CD4-positive, alpha-beta T cell treated with Interferon alpha-2 for 1 hour (primary cell): ENCODE measurements around the gene SLC38A3.
A peak's percentile ranks its signal among the peaks of the same experiment; 100 is the strongest.
"Not testable (repeated sequence)": the region's sequence is repeated elsewhere in the genome, so short reads cannot be mapped to it uniquely, and the experiment has no call there.

Experiments used
- DNase-seq, 2 donors: peaks; one replicate each; pipeline ENCODE4 v3.0.0-alpha.2; 2020 to 2022

The SLC38A3 gene

DNA sequence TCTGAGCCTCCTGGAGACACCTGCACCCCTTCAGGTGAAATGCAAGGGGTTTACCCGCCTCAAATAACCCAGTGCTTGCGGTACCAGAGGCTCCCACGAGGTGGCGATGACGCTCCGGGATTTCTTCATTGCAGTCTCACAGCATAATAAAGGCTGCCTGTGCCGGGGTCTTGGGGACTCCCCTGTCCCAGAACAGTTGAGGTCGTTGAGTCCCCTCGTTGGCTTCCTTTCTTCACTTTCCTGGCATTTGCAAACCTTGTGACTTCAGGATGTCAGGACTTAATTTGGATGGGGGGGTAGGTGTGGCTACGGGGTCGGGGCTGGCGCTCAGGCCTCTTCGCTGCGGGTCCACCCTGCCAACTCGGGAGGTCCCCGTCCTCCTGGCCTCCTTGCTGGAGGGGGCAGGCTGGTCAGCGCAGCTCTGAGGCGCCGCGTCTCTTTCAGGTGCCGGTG is 12.4 kb upstream of the SLC38A3 start:
- peak; percentile 81 to 87 for DNase-seq

DNA sequence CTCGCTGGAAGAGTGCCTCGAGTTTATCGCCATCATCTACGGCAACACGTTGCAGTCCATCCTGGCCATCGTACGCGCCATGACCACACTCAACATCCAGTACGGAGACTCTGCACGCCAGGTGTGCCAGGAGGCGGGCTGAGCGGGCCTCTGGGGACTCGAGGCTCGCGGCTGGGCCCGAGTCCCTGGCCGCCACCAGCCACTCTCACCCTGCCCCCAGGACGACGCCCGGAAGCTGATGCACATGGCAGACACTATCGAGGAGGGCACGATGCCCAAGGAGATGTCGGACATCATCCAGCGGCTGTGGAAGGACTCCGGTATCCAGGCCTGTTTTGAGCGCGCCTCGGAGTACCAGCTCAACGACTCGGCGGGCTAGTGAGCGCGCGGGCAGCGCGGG is 11.8 kb upstream of the SLC38A3 start:
- no peak for DNase-seq

DNA sequence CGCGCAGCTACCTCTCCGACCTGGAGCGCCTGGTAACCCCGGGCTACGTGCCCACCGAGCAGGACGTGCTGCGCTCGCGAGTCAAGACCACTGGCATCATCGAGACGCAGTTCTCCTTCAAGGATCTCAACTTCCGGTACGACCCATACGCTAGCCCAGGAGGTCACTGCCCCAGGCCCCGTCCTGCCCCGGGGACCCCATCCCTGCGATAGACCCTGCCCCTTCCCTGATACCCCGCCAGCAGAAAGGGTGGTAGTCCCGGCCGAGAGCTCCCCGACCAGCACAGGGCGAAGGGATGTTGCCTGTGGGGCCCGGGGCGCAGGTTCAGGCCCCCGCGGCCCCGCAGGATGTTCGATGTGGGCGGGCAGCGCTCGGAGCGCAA is 11.3 kb upstream of the SLC38A3 start:
- no peak for DNase-seq

DNA sequence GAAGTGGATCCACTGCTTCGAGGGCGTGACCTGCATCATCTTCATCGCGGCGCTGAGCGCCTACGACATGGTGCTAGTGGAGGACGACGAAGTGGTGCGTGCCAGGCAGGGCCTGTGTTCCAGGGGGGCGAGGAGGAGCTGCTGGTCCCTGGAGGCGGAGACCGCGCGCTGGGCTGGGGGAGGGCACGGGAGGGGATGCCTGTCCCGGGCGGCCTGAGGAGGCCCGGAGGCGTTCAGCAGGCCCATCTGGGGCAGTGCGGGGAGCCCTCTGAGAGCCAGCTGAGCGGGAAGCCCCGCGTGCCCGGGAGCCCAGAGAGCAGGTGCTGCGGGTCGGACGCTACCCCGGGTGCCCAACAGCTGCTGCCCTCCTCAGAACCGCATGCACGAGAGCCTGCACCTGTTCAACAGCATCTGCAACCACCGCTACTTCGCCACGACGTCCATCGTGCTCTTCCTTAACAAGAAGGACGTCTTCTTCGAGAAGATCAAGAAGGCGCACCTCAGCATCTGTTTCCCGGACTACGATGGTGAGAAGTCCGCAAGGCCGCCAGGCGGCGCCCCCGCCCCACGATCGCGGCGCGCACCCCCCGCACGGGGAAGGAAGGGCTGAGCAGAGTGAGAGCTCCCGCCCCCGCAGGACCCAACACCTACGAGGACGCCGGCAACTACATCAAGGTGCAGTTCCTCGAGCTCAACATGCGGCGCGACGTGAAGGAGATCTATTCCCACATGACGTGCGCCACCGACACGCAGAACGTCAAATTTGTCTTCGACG is 10.8 kb upstream of the SLC38A3 start:
- peak; percentile 85 to 89 for DNase-seq

DNA sequence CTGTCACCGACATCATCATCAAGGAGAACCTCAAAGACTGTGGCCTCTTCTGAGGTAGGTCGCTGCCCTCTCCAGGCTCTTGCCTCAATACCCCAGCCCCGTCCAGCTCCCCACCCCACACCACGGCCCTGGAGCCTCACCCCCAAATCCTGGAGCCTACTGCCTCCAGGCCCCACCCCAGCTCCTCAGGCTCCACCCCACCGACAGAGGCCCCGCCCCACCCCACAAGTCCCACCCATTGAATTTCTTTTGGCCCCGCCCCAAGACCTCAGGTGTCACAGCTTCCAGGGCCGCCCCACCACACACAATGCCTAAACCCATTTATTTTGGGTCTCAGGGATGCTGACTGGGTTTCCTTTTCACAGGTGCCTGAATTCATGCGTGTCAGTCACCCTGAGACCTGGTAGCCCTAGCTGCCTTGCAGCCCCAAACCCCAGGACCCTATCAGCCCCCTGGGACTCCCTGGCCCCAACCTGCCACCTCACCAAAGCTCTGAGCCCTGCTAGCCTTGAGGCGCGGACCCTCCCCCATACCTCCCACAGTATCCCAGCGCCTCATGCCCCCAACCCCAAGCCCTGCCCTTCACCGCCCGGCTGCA is 10.1 kb upstream of the SLC38A3 start:
- peak in 1 of 2 donors; percentile 59 for DNase-seq

DNA sequence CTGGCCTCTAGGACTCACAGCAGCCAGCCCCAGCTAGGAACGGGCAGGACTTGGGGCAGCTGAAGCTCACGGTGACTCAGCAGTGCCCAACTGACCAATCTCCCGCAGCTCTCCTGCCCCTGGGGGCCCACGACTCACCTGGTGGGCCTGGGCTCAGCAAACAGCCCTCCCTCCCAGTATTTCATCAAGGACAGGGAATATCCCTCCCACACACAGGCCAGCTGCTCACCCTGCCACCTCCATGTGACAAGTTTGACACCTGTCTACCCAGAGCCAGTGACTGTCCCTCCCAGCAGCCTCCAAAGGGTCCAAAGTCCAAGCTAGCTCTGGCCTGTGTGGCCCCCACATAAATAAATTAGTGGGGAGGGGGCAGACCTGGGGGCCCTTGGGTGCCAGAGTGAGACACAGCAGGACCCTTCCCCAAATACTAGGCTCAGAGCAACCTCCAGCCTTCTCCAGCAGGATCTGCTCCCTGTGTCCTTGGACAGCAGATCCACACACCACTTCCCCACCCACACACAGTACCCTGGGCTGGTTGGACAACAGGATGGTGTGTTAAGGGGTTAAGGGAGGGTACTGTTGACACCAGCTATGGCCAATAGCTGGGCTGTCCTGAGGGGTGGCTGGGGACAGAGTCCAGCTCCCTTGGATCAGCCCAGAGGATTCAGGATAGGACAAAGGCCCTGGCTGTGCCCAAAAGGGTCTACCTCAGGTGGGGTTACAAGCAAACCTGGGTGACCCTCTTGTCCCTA is 9.4 kb upstream of the SLC38A3 start:
- DNase-seq, result no peak

DNA sequence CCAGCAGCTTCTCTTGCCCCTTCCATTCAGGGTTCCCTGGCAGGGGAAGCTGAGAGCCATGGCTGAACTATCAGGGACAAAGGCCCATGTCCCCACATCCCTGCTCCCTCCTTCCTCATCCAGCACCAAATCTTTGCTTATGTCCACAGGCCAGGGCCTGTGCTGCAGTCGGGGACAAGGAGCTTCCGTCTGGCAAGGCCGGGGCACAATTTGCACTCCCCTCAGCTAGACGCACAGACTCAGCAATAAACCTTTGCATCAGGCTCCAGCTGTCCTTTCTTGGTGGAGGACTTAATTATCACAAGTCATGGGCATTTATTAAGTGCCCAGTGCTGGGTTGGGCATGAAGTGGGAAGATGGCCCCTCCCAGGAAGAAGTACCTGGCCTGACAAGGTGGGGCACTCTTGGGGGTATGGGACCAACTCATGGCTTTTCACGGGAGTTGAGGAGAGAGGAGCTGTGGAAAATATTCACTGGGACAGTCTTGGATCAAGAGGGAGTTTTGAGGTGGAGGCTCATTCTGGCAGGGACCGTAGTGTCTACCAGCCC is 8.7 kb upstream of the SLC38A3 start:
- no peak for DNase-seq

DNA sequence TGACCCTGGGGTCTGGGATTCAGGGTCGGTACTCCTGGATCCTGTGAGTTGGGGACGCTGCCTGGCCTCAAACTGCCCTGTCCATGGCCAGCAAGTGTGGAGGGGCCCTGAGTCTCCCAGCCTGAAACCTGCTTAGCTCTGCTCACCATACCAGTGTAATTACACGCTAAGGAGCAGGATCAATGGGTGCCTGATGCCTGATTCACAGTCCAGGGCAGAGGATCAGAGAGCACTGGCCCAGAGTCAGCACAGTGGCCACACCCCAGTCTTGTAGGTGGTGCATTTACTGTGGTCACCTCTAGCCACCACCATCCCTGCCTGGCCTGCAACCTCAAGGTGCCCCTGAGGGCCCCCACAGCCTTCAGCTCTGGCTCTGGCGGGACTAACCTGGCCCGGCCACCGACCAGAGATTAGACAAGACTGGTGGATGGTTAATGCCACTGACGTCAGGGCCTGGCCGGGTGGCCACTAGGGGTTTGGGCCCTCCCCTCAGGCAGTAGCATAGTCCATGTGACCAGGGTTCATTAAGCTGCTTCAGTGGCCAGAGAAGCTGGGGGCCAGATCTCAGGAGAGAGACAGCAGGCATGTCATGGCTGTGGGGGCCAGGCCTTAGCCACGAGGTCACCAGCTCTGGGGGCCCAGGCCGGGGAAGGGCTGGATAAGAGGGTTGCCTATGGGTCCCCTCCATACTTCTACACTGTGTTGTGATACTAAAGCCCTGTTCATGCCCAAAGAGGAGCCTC is 3.3 kb upstream of the SLC38A3 start:
- no peak for DNase-seq

DNA sequence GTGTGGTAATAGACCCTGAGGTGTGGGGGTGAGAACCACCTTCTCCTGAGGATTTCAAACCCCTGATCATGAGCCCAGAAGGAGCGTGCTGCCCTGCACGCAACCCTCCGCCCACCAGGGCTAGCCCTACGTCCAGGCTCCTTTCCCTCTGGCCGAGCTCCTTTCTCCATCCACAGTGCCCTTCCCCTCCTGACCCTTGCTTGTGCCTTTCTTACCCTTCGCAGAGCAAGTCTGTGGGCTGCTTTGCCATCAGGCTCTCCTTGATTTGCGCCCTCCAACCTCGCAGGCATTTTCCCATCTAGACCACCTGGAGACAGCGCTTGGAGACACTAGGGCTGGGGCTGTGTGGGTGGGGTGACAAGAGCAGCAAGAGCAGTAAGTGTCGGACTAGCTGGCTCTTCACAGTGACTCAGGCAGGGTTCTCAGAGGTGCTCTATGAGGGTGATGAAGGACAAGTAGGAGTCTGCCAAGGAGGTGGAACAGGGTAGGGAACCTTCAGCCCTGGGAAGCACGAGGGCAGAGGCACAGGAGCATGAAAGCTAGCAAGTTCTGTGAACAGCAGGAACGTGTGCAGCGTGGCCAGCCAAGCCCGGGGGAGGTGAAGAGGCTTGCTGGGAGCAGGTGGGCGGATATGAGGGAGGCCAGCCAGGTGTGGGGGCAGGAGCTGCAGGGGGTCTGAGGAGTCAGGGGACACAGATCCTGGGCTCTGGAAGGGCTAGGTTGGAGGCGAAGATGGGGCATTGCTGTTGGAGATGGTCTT is 2.5 kb upstream of the SLC38A3 start:
- no peak for DNase-seq

DNA sequence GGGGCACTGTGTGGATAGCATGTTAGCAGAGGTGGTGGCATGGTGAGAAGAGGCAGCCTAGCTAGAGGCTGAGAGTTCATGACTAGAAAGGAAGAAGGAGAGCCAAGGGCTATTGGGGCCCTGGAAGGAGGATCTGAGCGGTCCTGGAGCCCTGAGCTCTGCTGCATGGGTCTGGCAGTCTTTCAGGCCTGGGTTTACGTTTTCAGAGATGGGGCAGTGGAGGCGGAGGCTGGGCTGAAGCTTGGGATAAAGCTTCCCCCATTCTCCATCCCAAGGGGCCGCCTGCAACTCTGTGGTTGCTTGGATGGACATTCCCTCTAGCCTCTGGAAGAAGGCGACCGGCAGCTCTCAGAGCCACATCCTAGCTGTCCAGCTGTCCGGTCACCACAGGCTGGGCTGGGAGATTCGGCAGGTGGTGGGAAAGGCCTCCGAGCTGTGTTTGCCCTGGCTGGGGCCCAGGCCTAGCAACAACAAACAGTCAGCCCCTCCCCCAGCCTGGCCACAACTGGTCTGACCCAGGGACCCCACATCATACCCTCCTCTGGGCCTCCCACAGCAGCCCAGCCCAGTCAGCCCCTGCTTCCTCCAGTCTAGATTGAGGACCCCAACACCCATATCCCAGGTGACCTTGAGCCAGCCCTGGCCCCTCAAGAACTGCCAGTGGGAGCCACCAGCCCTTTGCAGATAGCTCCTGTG is 1.8 kb upstream of the SLC38A3 start:
- no peak for DNase-seq

DNA sequence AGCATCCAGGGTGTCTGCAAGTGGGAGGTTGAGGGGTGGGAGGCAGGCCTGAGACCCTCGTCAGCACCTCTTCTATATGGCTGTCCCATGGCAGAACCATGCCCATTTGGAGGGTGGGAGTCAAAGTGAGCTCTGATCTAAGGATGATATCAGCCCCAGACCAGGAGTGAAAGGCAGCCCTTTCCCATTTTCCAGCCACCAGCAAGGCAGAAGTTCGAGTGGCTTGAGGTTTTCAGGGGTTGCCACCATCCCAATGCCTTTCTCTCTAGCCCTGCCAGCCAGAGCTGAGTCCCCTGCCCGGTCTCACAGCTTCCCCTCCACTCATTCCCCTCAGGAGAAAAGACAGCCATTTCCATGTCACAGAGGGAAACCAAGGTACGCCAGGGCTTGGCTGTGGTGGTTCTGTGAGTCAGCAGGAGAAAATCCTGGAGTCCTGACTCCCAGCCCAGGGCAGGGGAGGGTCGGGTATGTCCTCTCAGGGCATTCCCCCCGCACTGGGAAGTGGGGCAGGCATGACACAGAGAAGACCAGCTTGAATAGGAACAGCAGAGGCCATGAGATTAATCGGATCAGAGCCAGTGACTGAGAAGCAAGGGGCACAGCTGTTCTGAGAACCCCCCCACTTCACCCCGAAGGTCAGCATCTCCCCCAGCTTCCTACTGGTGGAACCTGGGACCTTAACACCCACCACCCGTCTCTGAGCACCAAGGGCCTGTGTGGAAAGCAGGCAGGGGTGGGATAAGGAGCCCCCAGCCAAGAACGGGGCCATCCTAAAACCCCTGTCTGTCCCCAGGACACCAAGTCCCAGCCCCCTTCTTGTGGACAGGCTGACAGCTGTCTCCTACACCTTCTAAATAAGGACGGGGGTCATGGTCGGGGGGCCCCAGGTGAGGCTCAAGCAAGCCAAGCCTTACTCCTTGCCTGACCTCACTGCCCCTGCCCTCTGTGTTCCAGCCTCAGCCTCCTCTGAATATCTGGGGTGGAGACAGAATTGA is 965 bp upstream of the SLC38A3 start:
- DNase-seq, result no peak

DNA sequence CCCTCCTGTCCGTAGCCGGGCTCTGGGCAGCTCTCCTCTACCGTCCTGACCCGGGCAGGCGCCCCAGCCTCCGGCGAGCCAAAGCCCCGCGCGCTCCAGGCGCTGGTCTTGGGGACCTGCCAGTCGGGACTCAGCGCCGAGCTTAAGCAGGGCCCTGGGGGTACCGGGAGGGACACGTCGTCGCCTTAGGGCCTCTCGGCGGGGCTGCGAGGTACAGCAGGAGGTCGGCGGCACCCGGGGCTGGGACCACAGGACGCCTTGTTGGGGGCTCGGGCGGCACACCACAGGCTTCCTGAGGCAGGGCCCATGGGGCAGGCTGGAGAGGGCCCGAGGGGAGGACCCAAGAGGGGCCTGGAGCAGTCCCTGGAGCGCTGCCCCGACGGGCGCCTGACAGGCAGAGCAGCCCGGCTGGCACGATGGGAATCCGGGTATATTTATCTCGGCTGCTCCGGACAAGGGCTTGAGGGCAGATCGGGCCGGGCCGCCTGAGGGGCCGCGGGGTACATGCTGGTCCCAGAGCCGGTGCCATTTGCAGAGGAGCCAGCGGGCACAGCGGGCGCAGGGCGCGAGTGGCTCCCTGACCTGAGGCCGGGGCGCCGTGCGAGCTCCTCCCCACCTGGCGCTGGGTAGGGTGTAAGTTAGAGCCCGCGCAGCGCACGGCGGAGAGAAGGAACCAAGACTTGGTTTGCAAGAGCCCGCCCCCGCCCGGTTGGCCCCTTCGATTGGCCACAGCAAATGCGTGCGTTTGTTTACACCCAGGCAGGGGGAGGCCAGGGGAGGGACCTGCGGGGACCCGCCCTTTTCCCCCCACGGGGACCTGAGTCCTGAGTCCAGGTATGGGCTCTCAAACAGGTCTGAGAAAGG is 574 bp downstream of the SLC38A3 start:
- peak; percentile 35 to 37 for DNase-seq

DNA sequence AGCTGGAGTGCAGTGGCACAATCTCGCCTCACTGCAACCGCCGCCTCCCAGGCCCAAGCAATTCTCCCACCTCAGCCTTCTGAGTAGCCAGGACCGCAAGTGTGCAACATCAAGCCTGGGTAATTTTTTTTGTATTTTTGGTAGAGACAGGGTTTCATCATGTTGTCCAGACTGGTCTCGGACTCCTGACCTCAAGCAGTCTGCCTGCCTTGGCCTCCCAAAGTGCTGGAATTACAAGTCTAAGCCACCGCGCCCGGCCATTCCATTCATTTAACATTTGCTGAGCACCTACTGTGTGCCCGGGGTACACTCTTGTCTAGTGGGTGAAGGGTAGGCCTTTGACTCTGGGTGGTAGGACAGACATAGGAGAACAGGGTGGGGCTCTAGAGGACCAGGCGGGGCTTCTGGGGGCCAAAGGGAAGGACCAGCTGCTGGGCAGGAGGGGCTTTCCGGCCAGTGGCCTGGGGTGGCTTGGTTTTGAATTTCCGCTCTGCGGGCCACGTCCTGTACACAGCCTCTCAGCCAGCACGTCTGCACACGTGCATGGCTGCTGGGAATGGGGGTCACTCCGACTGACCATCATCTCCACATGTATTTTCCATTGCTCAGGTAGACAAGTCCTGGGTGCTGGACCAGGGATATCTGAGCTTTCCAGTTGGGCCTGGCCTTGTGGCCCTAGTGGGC is 2.4 kb downstream of the SLC38A3 start:
- no peak for DNase-seq

DNA sequence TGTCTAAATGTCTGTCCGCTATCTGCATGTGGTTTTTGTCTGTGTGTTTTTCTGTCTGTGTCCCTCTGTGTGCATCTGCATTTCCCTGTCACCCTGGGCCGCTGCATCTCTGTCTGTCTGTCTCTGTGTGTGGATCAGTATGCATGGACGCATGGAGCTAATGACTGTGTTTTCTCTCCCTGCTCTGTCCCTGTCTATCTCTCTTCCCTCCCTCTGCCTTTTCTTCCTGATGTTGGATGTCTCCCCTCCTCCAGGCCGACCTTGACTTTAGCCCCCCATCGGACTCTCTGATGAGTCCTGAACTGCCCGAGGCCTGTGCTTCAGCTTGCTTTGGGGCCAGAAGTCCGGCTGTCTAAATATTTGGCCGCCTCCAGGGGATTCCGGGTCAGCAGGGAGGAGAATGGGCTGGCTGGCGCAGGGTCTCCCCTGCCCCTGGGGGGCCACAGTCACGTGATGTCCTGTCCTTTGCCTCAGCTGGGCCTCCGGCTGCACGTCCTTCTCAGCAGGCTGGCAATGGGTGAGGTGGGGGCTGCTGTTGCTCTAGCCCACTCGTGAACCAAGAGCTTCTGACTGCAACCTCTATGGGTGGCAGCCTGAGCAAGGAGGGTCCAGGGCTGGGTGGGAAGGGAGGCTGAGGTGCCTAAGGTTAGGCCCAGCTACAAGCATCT is 3.7 kb downstream of the SLC38A3 start:
- no peak for DNase-seq

DNA sequence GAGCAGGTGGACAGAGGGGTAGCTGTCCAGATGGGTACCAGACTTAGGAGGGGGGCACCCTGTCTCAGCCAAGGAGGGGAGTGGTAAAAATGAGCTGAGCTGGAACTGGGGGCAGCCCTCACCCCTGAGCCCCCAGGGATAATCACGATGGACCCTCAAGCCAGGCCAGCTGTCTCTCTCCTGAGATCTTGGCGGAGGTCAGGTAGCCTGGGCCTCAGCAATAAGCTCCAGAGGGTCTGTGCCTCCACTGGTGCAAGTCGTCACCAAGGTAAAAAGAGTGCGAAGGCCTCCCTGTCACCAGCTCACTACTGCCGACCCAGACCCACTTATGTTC is 5.1 kb downstream of the SLC38A3 start:
- no peak for DNase-seq

DNA sequence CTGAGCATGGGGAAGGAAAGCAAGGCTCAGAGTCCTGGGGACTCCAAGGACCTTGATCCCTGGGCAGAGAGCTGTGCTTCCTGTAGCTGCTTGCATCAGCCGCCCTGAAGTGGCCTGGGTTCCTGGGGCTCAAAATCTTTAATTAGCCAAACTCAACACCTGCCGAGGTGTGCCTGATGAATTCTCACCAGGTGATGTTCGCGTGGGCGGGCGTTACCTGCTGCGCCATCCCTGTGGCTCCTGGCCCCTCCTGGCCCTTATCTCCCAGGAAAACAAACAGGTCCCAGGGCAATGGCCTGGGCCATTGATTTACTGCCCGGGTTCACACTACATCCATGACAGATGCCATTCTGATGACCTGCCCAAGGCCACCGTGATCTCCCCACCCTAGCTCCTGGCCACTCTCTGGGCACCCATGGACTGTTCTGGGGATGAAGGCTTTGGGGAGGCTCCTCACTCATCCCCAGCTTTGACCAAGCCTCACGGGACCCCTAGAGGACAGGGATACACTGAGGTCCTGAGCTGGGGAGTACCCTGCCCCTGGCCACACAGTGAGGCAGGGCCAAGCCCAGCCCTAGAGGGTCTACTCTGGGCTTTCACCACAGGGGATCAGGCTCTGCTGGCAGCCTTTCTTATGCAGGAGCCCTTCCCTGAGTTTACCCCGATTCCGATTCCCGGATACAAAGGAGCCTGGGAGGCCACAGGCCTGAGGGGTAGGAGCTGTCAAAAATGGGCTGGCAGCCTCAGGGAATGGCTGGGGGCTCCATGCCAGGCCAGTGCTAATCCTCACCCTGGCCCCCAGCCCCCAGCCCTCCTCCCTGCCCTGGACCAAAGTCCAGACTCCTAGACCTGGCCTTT is 5.7 kb downstream of the SLC38A3 start:
- no peak for DNase-seq

DNA sequence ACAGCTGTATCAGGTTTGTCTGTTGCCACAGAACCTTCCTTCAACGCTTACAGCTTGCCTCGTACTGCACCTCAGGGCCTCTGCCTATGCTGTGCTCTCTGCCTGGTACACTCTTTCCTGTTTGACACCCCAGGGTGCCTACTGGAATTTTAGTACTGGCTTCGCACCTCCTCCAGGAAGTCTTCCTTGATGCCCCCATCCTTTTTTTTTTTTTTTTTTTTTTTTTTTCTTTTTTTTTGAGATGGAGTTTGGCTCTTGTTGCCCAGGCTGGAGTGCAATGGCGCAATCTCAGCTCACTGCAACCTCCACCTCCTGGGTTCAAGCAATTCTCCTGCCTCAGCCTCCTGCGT is 6.3 kb downstream of the SLC38A3 start:
- DNase-seq, result not testable (repeated sequence)
